GM19324 (cell line): ENCODE results near the gene USP30.
"Not testable (repeated sequence)": the region's sequence is repeated elsewhere in the genome, so short reads cannot be mapped to it uniquely, and the experiment has no call there.

Source experiments
- ATAC-seq: cut with Tn5 transposase; IDR thresholded peaks from one replicate; pipeline ENCODE4 v1.9.1; 2021; ENCODE audit warnings: mild to moderate bottlenecking, moderate library complexity; ENCODE audit not compliant: unreplicated experiment, low FRiP score

Gene USP30

DNA sequence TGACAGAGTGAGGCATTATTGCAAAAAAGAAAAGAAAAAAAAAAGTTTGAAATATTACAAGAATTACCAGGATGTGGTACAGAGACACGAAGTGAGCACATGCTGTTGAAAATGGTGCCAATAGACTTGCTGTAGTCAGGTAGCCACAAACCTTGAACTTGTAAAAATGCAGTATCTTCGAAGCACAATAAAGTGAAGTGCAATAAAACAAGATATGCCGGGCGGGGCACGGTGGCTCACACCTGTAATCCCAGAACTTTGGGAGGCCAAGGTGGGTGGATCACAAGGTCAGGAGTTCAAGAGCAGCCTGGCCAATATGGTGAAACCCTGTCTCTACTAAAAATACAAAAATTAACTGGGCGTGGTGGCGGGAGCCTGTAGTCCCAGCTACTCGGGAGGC is 2.6 kb upstream of the USP30 start:
- ATAC-seq = not testable (repeated sequence)

GRCh38 chr12:109052097-109052413 is 321 bp upstream of the USP30 start:
- ATAC-seq = no peak

DNA sequence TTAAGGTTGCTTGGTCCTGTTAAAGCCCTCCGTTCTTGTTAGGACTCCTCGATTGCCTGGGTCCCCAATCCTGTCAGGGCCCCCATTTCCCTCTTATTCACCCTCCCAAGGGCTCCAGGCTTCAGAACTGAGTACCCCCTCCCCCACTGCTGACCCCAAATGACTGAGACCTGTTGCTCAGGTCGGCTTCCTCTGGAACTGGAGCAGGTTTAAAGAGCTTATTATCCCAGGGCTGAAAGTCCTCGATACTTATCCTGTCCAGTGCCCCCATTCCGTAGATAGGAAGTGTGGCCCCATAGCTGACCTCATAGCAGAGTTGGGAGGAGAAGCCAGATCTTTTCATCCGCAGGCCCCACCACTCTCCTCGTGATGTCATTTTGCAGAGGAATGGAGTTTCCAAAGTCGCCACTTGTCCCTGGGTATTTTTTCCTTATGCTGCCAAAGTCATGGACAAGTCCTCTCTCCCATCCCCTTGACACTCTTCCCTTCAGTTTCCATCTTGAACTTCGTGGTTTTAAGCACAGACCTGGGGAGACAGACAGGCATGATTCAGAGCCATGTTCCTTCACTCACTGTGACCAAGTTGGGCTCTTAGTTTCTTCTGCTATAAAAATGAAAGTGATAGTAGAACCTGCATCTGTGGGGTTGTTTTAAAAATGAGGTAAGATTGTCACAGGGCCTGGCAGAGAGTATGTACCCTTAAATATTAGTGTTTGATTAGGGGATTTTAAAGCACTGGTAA is 1.2 kb downstream of the USP30 start:
- ATAC-seq = no peak

DNA sequence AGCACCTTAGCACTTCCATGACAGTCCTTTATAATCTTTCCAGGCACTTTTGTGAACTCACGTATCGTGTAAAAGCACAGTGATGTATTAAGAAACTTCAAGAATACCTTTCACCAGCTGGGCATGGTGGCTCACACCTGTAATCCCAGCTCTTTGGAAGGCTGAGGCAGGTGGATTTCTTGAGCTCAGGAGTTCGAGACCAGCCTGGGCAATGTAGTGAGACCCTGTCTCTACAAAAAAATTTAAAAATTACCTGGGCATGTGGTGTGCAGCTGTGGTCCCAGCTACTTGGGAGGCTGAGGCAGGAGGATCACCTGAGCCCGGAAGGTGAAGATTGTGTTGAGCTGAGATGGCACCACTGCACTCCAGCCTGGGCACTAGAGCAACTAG is 1.7 kb downstream of the USP30 start:
- not testable (repeated sequence) for ATAC-seq

- ATAC-seq = no peak
These were observed 2.1 kb downstream of the USP30 start for GRCh38 chr12:109054520-109054919.

DNA sequence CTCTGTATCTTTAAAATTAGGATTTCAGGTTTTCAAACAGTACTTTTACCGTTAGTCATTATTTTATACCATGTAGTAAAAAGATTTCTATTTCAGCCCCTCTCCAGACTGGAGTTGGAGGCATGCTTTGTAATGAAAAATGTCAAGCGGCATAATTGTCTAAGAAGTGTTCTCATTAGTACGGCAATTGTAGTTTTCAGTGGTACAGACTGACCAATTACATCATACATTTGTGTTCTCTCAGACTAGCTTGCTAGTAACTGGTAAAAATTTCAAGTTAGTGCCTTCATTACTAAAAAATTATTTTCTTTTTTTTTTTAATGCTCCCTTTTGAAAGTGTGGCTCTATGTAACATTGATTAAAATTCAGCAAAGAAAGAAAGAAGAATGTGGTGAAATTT is 4.5 kb downstream of the USP30 start:
- no peak for ATAC-seq

DNA sequence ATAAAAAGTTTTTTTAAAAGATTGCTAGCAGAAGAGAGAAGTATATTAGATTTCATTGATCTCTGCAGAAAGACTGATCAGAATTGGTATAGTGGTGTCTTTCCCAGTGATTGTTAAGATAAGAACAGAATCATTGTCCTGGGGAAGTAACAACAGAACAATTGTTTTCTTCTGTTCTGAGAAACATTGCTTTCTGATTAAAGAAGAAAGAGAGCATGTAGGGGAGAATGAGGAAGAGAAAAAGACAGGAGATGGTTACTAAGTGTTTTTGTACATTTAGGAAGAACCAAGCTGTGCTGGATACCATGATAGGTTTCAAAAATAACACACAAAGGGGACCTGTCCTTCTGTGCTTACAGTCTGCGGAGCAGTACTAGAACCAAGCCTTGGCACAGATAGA is 5.0 kb downstream of the USP30 start:
- ATAC-seq = no peak

GRCh38 chr12:109058773-109059172 is 6.4 kb downstream of the USP30 start:
- no peak for ATAC-seq

GRCh38 chr12:109064143-109064542 is 11.8 kb downstream of the USP30 start:
- ATAC-seq = no peak

DNA sequence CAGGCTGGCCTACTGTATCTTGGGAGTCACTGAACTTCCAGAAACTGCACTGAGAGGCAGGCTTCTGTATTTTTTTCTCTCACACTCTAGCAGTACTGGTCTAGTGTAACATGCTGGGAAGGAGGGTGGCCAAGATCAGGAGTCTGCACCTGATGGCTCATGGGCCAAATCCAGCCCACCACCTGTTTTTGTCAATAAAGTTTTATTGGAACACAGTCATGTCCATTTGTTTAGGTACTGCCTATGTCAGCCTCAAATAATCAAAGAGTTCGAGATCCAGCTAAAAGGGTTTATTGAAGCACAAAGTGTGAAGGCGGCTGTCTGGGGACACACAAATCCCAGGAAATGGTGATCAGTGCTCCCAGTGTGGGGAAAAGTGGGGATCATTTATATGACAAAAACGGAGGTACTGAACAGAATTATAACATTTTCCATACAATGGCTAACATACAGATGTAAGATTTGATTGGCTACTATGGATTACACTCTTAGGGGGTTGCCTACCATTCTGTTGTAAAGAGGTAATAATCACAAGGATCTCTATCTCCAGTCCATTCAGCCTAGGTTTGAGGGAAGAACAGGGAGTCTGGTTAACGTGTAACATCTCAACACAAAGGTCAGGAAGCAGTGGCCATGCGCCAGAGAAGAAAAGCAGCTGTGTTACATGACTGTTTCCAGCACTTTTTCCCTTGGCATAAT is 12.9 kb downstream of the USP30 start:
- ATAC-seq = no peak

GRCh38 chr12:109065853-109066193 is 13.4 kb downstream of the USP30 start:
- ATAC-seq = no peak

DNA sequence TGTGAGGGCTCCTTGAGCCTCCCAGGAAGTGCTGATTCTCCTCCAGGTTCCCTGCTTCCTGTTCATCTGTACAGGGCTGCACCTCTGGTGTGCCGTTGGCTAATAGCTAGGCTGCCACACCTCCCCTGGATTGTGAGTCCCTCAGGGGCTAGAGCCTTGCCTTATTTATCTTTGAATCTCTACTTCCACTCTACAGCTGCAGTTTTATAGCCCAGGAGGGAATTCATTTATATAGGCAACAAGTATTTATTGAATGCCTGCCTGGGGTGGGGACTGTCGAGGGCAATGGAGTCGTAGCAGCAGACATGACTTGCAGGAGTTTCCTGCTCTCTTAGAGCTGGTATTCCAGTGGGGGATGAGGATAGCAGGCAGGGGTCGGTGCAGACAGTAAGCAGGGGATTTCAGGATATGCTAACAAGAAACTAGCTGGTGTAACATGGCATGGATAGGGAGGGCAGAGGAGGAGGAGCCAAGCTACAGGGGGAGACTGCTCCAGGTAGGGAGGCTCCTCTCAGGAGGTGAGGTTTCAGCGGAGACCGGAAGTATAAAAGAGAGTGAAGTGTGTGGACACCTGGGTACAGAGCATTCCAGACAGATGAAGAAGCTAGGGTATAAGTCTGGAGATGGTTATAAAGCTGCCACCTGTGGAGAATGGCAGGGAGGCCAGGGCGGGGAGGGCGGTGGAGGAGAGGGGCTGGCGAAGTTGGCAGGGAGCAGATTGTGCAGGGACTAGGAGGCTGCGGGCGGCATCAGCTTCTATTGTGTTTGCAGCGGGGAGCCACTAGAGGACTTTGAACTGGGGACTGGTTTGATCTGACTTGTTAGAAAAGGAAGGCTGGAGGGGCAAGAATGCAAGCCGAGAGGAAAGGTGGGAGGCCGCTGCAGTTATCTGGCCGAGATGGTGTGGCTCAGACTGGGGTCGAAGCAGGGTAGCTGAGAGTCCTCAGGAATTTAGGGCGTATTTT is 17.2 kb downstream of the USP30 start:
- no peak for ATAC-seq

DNA sequence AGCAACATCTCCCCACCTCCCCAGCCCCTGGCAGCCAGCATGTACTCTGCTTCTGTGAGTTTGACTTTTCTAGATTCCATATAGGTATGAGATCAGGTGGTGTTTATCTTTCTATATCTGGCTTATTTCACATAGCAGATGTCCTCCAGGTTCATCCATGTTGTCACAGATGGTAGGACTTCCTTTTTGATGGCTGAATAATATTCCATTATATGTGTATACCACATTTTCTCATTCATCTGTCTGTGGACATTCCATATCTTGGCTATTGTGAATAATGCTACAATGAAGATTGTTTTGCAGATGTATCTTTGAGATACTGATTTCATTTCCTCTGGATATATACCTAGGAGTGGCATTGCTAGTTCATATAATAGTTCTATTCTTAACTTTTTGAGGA is 22.5 kb downstream of the USP30 start:
- ATAC-seq = no peak

- ATAC-seq = no peak
These were observed 30.4 kb downstream of the USP30 start for GRCh38 chr12:109082751-109083150.

DNA sequence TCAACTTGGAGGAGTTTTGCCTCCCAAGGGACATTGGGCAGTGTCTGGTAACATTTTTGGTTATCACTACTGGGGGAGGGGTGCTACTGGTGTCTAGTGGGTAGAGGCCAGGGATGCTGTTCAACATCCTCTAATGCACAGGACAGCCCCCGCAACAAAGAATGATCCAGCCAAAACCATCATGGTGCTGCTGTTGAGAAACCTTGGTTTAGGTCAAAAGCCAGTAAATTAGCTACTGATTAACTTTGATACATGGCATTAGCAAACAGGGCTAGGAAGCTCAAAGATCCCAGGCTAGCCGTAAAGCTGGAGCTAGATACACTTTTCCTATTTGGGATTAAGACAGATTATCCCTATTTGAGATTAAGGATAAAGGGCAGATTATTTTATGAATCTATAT is 32.0 kb downstream of the USP30 start:
- no peak for ATAC-seq

GRCh38 chr12:109085590-109085989 is 33.2 kb downstream of the USP30 start:
- ATAC-seq = no peak

GRCh38 chr12:109087250-109087649 is 34.9 kb downstream of the USP30 start:
- no peak for ATAC-seq

GRCh38 chr12:109088818-109089217 is 36.4 kb downstream of the USP30 start:
- no peak for ATAC-seq

DNA sequence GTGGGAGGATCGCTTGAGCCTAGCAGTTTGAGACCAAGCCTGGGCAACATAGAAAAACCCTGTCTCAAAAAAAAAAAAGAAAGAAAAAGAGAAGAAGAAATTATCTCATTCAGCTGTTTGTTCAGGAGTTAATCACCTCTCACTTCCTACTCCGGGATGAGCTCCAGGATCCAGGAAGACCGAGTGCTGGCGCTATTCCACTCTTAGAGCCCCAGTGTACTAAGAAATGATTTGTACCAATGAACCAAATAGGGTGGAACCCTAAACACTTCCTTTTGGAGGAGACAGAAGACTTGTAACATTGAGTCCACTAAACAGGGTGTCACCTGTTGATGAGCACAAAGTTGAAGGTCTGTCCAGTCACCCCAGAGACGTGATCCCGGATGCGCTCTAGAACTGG is 37.3 kb downstream of the USP30 start:
- no peak for ATAC-seq

DNA sequence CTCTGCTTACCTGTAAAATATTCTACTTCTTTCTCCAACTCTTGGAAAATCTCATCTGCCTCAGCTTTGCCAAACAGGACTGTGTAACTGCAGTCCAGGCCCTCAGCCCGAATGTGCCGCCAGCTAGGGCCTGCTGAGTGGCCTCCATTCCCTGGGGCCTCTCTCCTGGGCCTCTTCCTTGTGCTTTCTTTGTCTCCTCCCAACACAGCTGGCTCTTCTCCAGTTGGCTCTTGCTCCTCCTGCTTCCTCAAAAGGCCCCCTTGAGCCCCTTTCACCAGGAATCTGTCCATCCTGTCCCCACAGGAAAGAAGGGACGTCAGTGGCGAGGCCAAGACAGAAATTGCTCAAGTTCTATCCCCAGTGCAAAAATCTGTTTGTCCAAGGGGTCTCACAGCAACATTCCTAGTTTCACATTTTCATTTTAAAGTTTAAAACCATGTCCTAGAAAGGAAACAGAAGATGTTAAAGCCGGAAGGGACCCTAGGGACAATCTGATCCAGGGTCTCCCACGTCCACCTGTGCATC is 40.2 kb downstream of the USP30 start:
- ATAC-seq = no peak
